Fibroblast of pulmonary artery (primary cell): ENCODE data around the gene PRPF6.

Source experiments
- DNase-seq: peaks from one replicate; pipeline ENCODE4 v3.0.0-alpha.2; 2010; ENCODE audit warnings: low read depth
- H3K4me3 ChIP-seq: replicated peaks from 2 replicates; pipeline ENCODE4 v1.5.1; 2011; ENCODE audit warnings: low read depth, mild to moderate bottlenecking, control low read depth, low read length, moderate library complexity
- CTCF ChIP-seq: IDR thresholded peaks from 2 replicates; pipeline ENCODE4 v1.5.1; 2011; ENCODE audit warnings: mild to moderate bottlenecking, control low read depth, low read length, inconsistent platforms; ENCODE audit errors: missing control alignments

Gene PRPF6

DNA sequence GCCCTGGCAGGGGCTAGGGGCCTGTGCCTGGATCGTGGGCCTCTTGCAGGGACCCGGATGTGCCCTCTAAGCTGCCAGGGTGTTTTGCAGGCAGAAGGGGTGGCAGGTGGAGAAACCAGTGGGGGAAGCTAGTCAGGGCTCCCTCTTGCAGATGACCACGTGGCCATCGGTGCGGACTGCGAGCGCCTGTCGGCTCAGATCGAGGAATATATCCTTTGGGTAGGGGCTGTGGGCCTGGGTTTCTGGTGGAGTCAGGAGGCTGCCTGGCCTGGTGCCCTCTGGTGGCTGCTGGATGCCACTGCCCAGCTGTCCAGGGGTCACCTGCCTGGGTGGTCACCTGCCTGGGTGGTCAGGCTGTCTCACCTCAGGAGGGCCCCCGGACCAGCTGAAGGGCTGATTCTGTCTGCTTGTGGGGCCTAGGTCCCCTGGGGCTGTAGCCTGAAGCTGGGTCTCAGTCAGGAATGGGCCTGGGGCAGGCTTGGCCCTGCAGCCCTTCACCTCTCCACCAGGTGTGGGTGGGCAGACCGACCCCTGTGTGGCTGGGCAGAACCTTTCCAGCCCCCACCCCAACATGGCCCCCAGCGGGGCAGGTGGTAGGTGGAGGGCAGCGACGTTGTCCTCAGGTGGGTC, 88.8 kb downstream of the PRPF6 start:
- peak; percentile 28 for DNase-seq
- H3K4me3 ChIP-seq = no peak overlapping the region
- TF ChIP-seq CTCF = peak; percentile 70

DNA sequence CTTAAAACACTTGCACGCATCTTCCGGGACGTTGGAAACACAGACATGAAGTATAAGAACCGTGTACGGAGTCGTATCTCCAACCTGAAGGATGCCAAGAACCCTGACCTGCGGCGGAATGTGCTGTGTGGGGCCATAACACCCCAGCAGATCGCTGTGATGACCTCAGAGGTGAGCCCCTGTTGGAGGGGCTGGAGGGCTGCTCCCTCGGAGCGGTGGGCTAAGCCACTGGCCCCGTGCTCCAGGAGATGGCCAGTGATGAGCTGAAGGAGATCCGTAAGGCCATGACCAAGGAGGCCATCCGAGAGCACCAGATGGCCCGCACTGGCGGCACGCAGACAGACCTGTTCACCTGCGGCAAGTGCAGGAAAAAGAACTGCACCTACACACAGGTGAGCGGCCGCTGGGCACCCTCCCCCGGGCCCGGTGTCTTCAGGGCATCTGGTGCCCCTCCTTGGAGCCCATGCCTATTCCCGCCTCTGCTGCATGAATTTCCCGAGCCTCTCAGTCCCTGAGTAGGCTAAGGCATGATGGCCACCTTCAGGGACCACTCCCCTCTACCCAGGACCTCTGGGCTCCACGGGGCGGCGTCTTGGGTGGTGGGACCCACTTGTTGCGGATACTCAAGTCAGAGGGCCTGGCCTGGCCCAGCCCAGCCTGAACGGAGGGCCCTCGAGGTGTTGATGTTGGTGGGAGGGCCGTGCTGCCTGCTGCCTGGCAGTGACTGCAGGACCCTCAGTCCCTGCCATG, 89.5 kb downstream of the PRPF6 start:
- H3K4me3 ChIP-seq = no peak overlapping the region
- no peak for DNase-seq
- no peak for TF ChIP-seq CTCF

- no peak for TF ChIP-seq CTCF
- DNase-seq = no peak
- no peak overlapping the region for H3K4me3 ChIP-seq
These were observed 90.7 kb downstream of the PRPF6 start for GRCh38 chr20:64071341-64072332.

- H3K4me3 ChIP-seq = no peak overlapping the region
- DNase-seq = no peak
- TF ChIP-seq CTCF = no peak
These were observed 91.6 kb downstream of the PRPF6 start for GRCh38 chr20:64072498-64073063.

DNA sequence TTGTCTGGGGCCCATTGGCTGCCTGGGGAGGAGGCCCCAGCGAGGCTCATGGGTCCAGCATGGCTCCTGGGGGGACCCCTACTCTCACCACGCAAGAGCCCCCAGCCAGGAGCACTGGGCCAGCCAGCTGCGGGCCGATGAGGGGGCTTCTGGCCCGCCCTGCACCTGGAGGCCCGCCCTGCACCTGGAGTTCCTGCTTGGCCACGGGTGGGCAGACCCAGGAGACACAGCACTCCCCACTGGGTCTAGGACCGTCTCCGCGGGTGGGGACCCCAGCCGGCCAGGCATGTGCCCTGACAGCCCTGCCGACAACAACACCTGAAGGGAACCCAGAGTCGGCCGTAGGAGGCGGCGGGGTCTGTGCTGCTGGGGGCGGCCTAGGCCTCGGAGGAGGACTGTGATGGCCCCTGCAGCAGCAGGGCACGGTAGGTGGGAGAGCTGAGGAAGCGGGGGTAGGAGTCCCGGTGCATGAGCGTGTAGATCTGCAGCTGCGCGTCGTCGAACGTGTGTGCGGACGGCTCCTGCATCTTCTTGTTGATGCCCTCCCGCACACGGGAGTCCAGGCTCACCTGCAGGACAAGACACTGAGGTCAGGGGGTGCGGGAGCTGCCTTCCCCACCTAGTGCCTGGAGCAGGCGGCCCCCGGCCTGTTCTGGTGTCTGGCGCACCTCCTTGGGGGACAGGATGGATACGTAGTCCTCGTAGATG, 92.7 kb downstream of the PRPF6 start:
- no peak for TF ChIP-seq CTCF
- H3K4me3 ChIP-seq = no peak overlapping the region
- DNase-seq = no peak

- H3K4me3 ChIP-seq = no peak overlapping the region
- no peak for DNase-seq
- no peak for TF ChIP-seq CTCF
These were observed 93.4 kb downstream of the PRPF6 start for GRCh38 chr20:64074184-64074789.
